ENCODE results near the gene SUPT6H.

SUPT6H gene

GRCh38 chr17:28724500-28725165, 62.6 kb downstream of the SUPT6H start:
- POLR2A ChIA-PET, result interaction anchor here (0.6 to 6.7 kb wide), 24 partner anchors 9 to 360 kb away, joined by 3 to 448 read pairs (median 5); partner anchors contain the start of genes BLTP2, DHRS13, ERAL1 and FAM222B
- Histone ChIP-seq H3K9me3 (ENCODE audit: control insufficient read depth, insufficient read depth, low read depth, low read length) (no peaks in the 10 kb centered on the region), H3K36me3 (ENCODE audit: control insufficient read depth in 2 of 2, insufficient read depth in 1 of 2, low read length in 2 of 2) (peaks cover 26 to 53% of the 10 kb centered on the region in 2 experiments), H3K4me1 (ENCODE audit: control insufficient read depth, insufficient read depth, low read length) (peaks cover 9% of the 10 kb centered on the region; the same call in 1 of the 2 replicates), H3K4me3 (ENCODE audit: low read depth, low read length) (peak overlapping the region; percentile 55), H3K27ac (ENCODE audit: extremely low read depth, low read depth, low read length) (peak overlapping the region; percentile 99)
- CTCF ChIA-PET, result interaction anchor here (0.6 to 13.6 kb wide), 9 partner anchors 12 to 394 kb away, joined by 3 to 445 read pairs (median 3); partner anchors contain the start of gene TRAF4
- TF ChIP-seq OSR2 (tag by site-specific recombination; IDR thresholded peaks at IDR 0.05) (peak; percentile 57), ZNF600 (tag by site-specific recombination; IDR thresholded peaks at IDR 0.05) (0 out of 2 replicates have a peak, but pooled peaks have one; percentile 14), ZBTB17 (tag by site-specific recombination; IDR thresholded peaks at IDR 0.05) (peak; percentile 77), INSM2 (tag by site-specific recombination; IDR thresholded peaks at IDR 0.05) (0 out of 2 replicates have a peak, but pooled peaks have one; percentile 11), ZNF791 (tag by site-specific recombination; IDR thresholded peaks at IDR 0.05) (no peak), FEZF1 (tag by site-specific recombination; IDR thresholded peaks at IDR 0.05) (peak; percentile 51), ZBTB48 (tag by site-specific recombination; IDR thresholded peaks at IDR 0.05) (peak; percentile 75; the same call in 1 of the 2 replicates), ZNF10 (tag by site-specific recombination; IDR thresholded peaks at IDR 0.05) (peak; percentile 40; the same call in 1 of the 2 replicates), ZNF423 (tag by site-specific recombination; IDR thresholded peaks at IDR 0.05) (no peak), ZNF18 (tag by site-specific recombination; IDR thresholded peaks at IDR 0.05) (0 out of 2 replicates have a peak, but pooled peaks have one; percentile 2), ZNF174 (tag by site-specific recombination; IDR thresholded peaks at IDR 0.05) (no peak), MEIS1 (CRISPR knock-in tag; IDR thresholded peaks at IDR 0.05; ENCODE audit: borderline replicate concordance) (no peak), ZNF785 (tag by site-specific recombination; IDR thresholded peaks at IDR 0.05) (no peak), BCL11B (tag by site-specific recombination; IDR thresholded peaks at IDR 0.05; ENCODE audit: low read depth) (peak; percentile 42), BCL11A (tag by site-specific recombination; IDR thresholded peaks at IDR 0.05; ENCODE audit: low read depth) (peak; percentile 76), ZNF670 (tag by site-specific recombination; IDR thresholded peaks at IDR 0.05; ENCODE audit: low read depth) (no peak), KLF9 (tag by site-specific recombination; IDR thresholded peaks at IDR 0.05; ENCODE audit: low read depth) (peak; percentile 75), TRIM28 (IDR thresholded peaks at IDR 0.05; ENCODE audit: borderline replicate concordance, low read length) (no peak), IKZF3 (tag by site-specific recombination; IDR thresholded peaks at IDR 0.05) (peak; percentile 98), ZNF214 (tag by site-specific recombination; IDR thresholded peaks at IDR 0.05; ENCODE audit: borderline replicate concordance) (no peak), ZFP3 (tag by site-specific recombination; IDR thresholded peaks at IDR 0.05; ENCODE audit: low read depth) (no peak), ZNF366 (tag by site-specific recombination; conservative IDR thresholded peaks at IDR 0.05) (peak; percentile 9; the same call in 1 of the 2 replicates)
- TF ChIP-seq, protein P1, sequence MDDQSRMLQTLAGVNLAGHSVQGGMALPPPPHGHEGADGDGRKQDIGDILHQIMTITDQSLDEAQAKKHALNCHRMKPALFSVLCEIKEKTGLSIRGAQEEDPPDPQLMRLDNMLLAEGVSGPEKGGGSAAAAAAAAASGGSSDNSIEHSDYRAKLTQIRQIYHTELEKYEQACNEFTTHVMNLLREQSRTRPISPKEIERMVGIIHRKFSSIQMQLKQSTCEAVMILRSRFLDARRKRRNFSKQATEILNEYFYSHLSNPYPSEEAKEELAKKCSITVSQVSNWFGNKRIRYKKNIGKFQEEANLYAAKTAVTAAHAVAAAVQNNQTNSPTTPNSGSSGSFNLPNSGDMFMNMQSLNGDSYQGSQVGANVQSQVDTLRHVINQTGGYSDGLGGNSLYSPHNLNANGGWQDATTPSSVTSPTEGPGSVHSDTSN (CRISPR knock-in tag; IDR thresholded peaks at IDR 0.05), result no peak
- TF ChIP-seq, protein P2, sequence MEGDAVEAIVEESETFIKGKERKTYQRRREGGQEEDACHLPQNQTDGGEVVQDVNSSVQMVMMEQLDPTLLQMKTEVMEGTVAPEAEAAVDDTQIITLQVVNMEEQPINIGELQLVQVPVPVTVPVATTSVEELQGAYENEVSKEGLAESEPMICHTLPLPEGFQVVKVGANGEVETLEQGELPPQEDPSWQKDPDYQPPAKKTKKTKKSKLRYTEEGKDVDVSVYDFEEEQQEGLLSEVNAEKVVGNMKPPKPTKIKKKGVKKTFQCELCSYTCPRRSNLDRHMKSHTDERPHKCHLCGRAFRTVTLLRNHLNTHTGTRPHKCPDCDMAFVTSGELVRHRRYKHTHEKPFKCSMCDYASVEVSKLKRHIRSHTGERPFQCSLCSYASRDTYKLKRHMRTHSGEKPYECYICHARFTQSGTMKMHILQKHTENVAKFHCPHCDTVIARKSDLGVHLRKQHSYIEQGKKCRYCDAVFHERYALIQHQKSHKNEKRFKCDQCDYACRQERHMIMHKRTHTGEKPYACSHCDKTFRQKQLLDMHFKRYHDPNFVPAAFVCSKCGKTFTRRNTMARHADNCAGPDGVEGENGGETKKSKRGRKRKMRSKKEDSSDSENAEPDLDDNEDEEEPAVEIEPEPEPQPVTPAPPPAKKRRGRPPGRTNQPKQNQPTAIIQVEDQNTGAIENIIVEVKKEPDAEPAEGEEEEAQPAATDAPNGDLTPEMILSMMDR (tag by site-specific recombination; IDR thresholded peaks at IDR 0.05), result no peak
- TF ChIP-seq, protein P3, sequence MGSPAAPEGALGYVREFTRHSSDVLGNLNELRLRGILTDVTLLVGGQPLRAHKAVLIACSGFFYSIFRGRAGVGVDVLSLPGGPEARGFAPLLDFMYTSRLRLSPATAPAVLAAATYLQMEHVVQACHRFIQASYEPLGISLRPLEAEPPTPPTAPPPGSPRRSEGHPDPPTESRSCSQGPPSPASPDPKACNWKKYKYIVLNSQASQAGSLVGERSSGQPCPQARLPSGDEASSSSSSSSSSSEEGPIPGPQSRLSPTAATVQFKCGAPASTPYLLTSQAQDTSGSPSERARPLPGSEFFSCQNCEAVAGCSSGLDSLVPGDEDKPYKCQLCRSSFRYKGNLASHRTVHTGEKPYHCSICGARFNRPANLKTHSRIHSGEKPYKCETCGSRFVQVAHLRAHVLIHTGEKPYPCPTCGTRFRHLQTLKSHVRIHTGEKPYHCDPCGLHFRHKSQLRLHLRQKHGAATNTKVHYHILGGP (tag by site-specific recombination; IDR thresholded peaks at IDR 0.05), result no peak
- TF ChIP-seq, protein P4, sequence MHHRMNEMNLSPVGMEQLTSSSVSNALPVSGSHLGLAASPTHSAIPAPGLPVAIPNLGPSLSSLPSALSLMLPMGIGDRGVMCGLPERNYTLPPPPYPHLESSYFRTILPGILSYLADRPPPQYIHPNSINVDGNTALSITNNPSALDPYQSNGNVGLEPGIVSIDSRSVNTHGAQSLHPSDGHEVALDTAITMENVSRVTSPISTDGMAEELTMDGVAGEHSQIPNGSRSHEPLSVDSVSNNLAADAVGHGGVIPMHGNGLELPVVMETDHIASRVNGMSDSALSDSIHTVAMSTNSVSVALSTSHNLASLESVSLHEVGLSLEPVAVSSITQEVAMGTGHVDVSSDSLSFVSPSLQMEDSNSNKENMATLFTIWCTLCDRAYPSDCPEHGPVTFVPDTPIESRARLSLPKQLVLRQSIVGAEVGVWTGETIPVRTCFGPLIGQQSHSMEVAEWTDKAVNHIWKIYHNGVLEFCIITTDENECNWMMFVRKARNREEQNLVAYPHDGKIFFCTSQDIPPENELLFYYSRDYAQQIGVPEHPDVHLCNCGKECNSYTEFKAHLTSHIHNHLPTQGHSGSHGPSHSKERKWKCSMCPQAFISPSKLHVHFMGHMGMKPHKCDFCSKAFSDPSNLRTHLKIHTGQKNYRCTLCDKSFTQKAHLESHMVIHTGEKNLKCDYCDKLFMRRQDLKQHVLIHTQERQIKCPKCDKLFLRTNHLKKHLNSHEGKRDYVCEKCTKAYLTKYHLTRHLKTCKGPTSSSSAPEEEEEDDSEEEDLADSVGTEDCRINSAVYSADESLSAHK (tag by site-specific recombination; IDR thresholded peaks at IDR 0.05), result peak; percentile 73
